GM19099 (cell line): ENCODE data around the gene DNAI4.

Experiments used
- POLR2A ChIP-seq: IDR thresholded peaks from 3 replicates; pipeline ENCODE4 v1.6.1; 2011; ENCODE audit warnings: low read depth; ENCODE audit not compliant: insufficient read length; ENCODE audit errors: extremely low read depth

The DNAI4 gene

GRCh38 chr1:66791621-66792610 is 132.7 kb downstream of the DNAI4 start:
- TF ChIP-seq POLR2A = no peak

DNA sequence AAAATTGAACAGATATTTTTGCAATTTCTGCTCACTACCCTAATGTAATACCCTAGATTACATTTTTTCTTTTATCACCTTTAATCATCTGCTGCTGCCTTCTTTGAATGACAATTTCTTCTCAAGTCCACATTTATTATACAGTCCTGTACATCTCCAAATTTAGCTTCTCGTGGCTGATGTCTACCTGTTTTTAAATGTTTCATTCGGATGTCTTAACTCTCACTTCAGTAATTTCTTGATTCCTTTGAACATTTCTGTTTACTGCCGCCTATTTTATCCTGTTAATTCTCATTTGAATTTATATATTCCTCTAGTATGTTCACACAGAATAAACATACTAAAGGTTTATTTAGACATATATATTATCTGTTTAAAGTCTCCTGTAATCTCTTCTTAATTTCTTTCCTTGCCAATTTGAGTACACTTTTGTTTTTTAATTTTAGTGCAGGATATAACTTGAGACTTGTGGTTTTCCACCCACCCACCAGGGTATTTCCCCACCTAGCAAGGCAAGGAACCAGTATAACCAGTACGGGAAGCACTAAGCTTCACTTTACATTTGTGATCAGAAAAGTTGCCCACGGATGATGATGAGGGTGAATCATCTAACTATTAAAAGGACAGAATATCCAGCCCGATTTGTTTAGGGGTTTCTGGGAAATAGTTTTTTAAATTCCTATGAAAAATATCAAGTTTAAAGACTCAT is 136.3 kb downstream of the DNAI4 start:
- TF ChIP-seq POLR2A = no peak

DNA sequence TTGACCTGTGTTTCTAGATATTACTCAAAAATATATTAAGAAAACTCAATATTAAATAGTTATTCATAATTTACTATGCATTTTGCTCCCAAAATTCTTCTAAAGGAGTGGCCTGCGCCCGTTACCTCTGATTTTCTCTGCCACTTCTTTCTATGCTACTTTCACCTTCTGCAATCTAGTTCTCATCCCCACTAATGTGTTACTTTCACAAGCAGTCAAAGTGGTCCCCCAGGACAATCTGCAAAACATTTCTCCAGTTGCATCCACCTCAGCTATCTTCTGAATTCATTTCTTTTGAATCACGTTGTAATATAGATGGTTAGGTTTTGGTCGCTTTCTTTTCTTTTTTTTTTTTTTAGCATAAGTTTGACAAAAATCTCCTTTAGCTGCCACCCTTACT is 137.0 kb downstream of the DNAI4 start:
- no peak for TF ChIP-seq POLR2A

GRCh38 chr1:66779475-66780078 is 145.1 kb downstream of the DNAI4 start:
- no peak for TF ChIP-seq POLR2A

DNA sequence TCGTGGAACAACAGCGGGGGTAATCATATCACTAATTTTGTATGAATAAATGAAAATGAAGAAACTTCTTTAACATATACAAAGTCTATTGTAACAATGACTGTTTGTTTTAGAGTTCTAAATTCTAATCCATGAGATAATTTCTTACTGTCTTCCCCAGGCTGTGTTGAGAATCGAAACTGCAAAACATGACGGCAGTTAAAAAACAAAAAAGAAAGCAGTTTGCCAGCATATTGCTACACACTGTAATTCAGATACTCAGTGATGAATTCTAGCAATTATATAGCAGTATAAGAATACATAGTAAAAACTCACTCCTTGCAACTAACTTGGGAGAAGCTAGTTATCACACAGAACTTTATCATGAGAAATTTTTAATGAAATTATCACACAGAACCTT is 145.7 kb downstream of the DNAI4 start:
- no peak for TF ChIP-seq POLR2A

- TF ChIP-seq POLR2A = no peak
Measured at GRCh38 chr1:66778266-66778665, 146.4 kb downstream of the DNAI4 start.

DNA sequence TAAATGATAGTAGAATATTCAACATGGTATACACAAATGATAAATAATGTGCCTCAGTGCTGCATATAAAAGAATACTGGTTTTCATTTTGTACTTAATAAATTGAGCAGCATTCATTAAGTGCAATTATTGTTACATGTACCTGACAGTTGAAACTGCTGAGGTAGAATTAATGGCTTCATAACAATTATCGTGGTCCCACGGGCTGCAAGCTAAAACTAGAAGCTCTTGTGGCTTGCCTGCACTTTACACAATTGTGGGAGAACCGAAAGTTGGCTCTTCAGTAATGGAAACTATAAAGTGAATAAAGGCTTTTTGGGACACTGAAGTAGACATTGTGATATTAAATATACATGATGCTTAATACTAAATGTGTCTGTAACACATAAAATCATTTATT is 146.8 kb downstream of the DNAI4 start:
- no peak for TF ChIP-seq POLR2A

GRCh38 chr1:66775646-66776045 is 149.0 kb downstream of the DNAI4 start:
- no peak for TF ChIP-seq POLR2A

DNA sequence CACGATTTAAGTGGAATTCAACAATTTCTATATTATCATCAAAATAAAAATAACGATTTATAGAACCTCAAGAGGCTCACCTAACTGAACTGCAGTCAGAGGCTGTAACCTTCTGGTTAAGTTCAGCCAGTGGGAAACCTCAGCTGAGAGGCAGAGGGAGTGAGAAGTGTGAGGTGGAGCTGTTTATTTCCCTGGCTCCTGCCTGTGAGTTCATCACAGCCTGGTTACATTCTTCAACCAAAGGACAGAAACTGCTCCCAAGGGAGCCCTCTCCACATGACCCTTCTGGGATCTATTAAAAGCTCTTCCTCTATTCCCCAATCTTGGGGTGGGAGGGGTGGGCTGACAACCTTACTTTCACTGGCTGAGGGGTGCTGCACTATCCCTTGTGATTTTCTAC is 150.2 kb downstream of the DNAI4 start:
- no peak for TF ChIP-seq POLR2A

DNA sequence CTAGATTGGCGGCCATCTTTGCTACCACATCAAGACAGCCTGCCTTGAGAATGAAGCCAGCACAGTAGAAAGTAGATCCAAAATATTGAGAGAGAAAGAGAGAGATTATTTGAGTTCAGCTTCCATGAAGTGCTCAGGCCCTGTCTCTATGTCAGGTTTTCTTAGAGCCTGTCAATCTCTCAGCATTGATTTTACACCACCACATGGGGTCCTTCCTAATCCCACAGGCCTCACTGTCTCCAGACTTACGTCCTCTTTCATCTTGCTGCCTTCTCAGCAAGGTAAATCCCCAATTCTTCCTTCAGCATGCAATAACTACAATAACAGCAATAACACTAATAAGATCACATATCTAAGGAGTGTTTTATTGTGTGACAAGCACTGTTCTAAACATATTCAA is 151.4 kb downstream of the DNAI4 start:
- TF ChIP-seq POLR2A = no peak

- no peak for TF ChIP-seq POLR2A
Measured at GRCh38 chr1:66770694-66771093, 154.0 kb downstream of the DNAI4 start.

DNA sequence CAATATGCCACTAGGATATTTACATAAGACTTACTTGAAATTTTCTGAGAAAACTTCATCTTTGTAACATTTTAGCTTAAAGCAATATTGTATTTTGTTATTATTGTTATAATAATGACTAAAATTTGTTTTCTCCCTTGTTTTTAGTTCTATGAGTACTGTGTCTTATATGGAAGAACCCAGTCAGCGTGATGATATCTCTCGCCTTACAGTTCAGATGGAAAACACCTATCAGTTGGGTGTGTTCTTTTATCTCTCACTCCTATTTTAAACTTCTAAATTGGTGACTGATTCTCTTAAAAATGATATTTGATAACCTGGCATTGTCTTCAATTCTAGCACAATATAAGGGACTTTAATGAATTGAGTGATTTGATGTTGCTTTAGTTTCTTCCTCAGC is 154.4 kb downstream of the DNAI4 start:
- no peak for TF ChIP-seq POLR2A

GRCh38 chr1:66769512-66770229 is 155.0 kb downstream of the DNAI4 start:
- no peak for TF ChIP-seq POLR2A

- no peak for TF ChIP-seq POLR2A
Measured at GRCh38 chr1:66768965-66769364, 155.7 kb downstream of the DNAI4 start.

- no peak for TF ChIP-seq POLR2A
Measured at GRCh38 chr1:66767626-66768025, 157.0 kb downstream of the DNAI4 start.
